ENCODE results near the gene SULT1B1.

SULT1B1 gene

DNA sequence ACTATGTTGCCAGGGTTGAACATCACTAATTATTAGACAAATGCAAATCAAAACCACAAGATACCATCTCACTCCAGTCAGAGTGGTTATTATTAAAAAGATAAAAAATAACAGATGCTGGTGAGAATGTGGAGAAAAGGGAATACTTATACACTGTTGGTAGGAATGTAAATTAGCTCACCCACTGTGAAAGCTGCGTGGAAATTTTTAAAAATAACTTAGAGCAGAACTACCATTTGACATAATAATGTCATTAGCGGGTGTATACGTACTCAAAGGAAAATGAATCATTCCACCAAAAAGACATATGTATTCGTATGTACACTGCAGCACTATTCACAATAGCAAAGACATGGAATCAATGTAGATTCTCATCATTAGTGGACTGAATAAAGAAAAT lies 58.7 kb downstream of the SULT1B1 start:
- H3K79me2 ChIP-seq (ENCODE audit: insufficient read depth, low read length), result no peaks in the 10 kb centered on the region
- no peaks in the 10 kb centered on the region for H3K36me3 ChIP-seq (ENCODE audit: insufficient read depth, low read length)
- H3K27me3 ChIP-seq (ENCODE audit: insufficient read depth, low read length), result no peaks in the 10 kb centered on the region
- H3K9me3 ChIP-seq (ENCODE audit: low read length), result no peaks in the 10 kb centered on the region
- no peak overlapping the region for H3K9ac ChIP-seq (ENCODE audit: low read length)
- no peak overlapping the region for H2AFZ ChIP-seq (ENCODE audit: low read length)
- no peak overlapping the region for H3K4me3 ChIP-seq (ENCODE audit: low read depth, low read length, poor library complexity, severe bottlenecking)
- H3K9me2 ChIP-seq (ENCODE audit: low read depth, low read length), result no peaks in the 10 kb centered on the region
- TF ChIP-seq, protein P1, sequence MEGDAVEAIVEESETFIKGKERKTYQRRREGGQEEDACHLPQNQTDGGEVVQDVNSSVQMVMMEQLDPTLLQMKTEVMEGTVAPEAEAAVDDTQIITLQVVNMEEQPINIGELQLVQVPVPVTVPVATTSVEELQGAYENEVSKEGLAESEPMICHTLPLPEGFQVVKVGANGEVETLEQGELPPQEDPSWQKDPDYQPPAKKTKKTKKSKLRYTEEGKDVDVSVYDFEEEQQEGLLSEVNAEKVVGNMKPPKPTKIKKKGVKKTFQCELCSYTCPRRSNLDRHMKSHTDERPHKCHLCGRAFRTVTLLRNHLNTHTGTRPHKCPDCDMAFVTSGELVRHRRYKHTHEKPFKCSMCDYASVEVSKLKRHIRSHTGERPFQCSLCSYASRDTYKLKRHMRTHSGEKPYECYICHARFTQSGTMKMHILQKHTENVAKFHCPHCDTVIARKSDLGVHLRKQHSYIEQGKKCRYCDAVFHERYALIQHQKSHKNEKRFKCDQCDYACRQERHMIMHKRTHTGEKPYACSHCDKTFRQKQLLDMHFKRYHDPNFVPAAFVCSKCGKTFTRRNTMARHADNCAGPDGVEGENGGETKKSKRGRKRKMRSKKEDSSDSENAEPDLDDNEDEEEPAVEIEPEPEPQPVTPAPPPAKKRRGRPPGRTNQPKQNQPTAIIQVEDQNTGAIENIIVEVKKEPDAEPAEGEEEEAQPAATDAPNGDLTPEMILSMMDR (IDR thresholded peaks at IDR 0.05; ENCODE audit: low read length), result no peak
- no peak for TF ChIP-seq EZH2 (IDR thresholded peaks at IDR 0.05; ENCODE audit: borderline replicate concordance, low read length)
- H3K27ac ChIP-seq (ENCODE audit: low read depth, low read length, poor library complexity, severe bottlenecking), result no peak overlapping the region
- no peaks in the 10 kb centered on the region for H3K4me1 ChIP-seq (ENCODE audit: insufficient read depth, low read length, severe bottlenecking)
- no peaks in the 10 kb centered on the region for H3F3A ChIP-seq (ENCODE audit: insufficient read depth, low read length)
- H4K20me1 ChIP-seq (ENCODE audit: insufficient read depth, low read length), result no peaks in the 10 kb centered on the region
- no peak overlapping the region for H3K4me2 ChIP-seq (ENCODE audit: low read length)

DNA sequence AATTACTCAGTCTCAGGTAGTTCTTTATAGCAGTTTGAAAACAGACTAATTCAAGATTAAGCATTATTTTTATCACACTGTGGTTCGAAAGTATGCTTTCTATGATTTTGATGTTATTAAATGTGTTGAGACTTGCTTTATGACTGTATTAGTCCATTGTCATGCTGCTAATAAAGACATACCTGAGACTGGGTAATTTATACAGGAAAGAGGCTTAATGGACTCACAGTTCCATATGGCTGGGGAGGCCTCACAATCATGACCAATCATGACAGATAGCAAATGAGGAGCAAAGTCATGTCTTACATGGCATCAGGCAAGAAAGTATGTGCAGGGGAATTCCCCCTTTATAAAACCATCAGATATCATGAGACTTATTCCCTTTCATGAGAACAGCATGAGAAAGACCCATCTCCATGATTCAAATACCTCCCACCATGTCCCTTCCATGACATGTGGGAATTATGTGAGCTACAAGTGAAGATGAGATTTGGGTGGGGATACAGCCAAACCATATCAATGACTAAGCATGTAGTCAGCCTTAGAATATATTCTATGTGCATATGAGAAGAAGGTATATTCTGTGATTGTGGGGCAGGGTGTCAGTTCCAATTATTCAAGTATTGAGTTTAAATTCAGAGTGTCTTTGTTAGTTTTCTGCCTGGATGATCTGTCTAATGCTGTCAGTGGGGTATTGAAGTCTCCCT lies 62.7 kb downstream of the SULT1B1 start:
- no peaks in the 10 kb centered on the region for H3K4me1 ChIP-seq (ENCODE audit: insufficient read depth, low read length, severe bottlenecking)
- no peaks in the 10 kb centered on the region for H3K36me3 ChIP-seq (ENCODE audit: insufficient read depth, low read length)
- no peaks in the 10 kb centered on the region for H3K27me3 ChIP-seq (ENCODE audit: insufficient read depth, low read length)
- H3F3A ChIP-seq (ENCODE audit: insufficient read depth, low read length), result no peaks in the 10 kb centered on the region
- no peaks in the 10 kb centered on the region for H4K20me1 ChIP-seq (ENCODE audit: insufficient read depth, low read length)
- no peaks in the 10 kb centered on the region for H3K9me2 ChIP-seq (ENCODE audit: low read depth, low read length)
- no peaks in the 10 kb centered on the region for H3K79me2 ChIP-seq (ENCODE audit: insufficient read depth, low read length)
- H3K4me2 ChIP-seq (ENCODE audit: low read length), result no peak overlapping the region
- H2AFZ ChIP-seq (ENCODE audit: low read length), result no peak overlapping the region
- no peak overlapping the region for H3K4me3 ChIP-seq (ENCODE audit: low read depth, low read length, poor library complexity, severe bottlenecking)
- TF ChIP-seq, protein P1 (IDR thresholded peaks at IDR 0.05; ENCODE audit: low read length), result no peak
- TF ChIP-seq EZH2 (IDR thresholded peaks at IDR 0.05; ENCODE audit: borderline replicate concordance, low read length), result no peak
- H3K9me3 ChIP-seq (ENCODE audit: low read length), result no peaks in the 10 kb centered on the region
- H3K27ac ChIP-seq (ENCODE audit: low read depth, low read length, poor library complexity, severe bottlenecking), result no peak overlapping the region
- H3K9ac ChIP-seq (ENCODE audit: low read length), result no peak overlapping the region

DNA sequence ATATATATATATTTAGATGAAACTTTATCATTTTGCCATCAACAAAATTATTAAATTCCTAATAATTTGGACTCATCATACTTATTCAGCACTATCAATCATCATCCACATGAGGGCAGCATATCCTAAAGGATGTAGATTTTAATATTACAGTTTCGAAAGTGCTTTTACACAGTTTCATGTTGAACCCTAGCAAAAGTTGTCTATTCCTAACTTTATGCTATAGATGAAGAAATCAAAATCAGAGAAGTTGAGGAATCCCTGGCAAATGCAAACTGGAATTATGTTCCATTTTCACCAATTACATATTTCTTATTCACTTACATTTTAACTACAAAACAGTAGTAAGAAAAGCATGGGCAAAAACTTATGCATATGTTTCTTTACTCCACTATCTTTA lies 70.8 kb downstream of the SULT1B1 start:
- no peak overlapping the region for H3K4me2 ChIP-seq (ENCODE audit: low read length)
- no peaks in the 10 kb centered on the region for H3K4me1 ChIP-seq (ENCODE audit: insufficient read depth, low read length, severe bottlenecking)
- no peaks in the 10 kb centered on the region for H3F3A ChIP-seq (ENCODE audit: insufficient read depth, low read length)
- TF ChIP-seq, protein P1 (IDR thresholded peaks at IDR 0.05; ENCODE audit: low read length), result peak; percentile 54
- no peak for TF ChIP-seq EZH2 (IDR thresholded peaks at IDR 0.05; ENCODE audit: borderline replicate concordance, low read length)
- no peak overlapping the region for H2AFZ ChIP-seq (ENCODE audit: low read length)
- H3K27ac ChIP-seq (ENCODE audit: low read depth, low read length, poor library complexity, severe bottlenecking), result no peak overlapping the region
- H3K27me3 ChIP-seq (ENCODE audit: insufficient read depth, low read length), result no peaks in the 10 kb centered on the region
- H3K9me2 ChIP-seq (ENCODE audit: low read depth, low read length), result no peaks in the 10 kb centered on the region
- no peak overlapping the region for H3K4me3 ChIP-seq (ENCODE audit: low read depth, low read length, poor library complexity, severe bottlenecking)
- no peak overlapping the region for H3K9ac ChIP-seq (ENCODE audit: low read length)
- H3K9me3 ChIP-seq (ENCODE audit: low read length), result no peaks in the 10 kb centered on the region
- H4K20me1 ChIP-seq (ENCODE audit: insufficient read depth, low read length), result no peaks in the 10 kb centered on the region
- no peaks in the 10 kb centered on the region for H3K79me2 ChIP-seq (ENCODE audit: insufficient read depth, low read length)
- no peaks in the 10 kb centered on the region for H3K36me3 ChIP-seq (ENCODE audit: insufficient read depth, low read length)

Data from OCI-LY1 (cell line).